PC-9 (cell line): ENCODE measurements around the gene BAIAP2L2.

Experiments used
- EZH2 ChIP-seq: fragments of 200-600 bp; sonication (generic); IDR thresholded peaks from 2 replicates; pipeline ENCODE4 v1.8.0; 2017; ENCODE audit warnings: antibody characterized with exemption, low read depth
- TF ChIP-seq, protein P1 (sequence below): fragments of 200-600 bp; sonication (generic); conservative IDR thresholded peaks from 2 replicates; pipeline ENCODE4 v1.6.1; 2017; ENCODE audit warnings: mixed run types, antibody characterized with exemption, mild to moderate bottlenecking, moderate library complexity

DNA sequence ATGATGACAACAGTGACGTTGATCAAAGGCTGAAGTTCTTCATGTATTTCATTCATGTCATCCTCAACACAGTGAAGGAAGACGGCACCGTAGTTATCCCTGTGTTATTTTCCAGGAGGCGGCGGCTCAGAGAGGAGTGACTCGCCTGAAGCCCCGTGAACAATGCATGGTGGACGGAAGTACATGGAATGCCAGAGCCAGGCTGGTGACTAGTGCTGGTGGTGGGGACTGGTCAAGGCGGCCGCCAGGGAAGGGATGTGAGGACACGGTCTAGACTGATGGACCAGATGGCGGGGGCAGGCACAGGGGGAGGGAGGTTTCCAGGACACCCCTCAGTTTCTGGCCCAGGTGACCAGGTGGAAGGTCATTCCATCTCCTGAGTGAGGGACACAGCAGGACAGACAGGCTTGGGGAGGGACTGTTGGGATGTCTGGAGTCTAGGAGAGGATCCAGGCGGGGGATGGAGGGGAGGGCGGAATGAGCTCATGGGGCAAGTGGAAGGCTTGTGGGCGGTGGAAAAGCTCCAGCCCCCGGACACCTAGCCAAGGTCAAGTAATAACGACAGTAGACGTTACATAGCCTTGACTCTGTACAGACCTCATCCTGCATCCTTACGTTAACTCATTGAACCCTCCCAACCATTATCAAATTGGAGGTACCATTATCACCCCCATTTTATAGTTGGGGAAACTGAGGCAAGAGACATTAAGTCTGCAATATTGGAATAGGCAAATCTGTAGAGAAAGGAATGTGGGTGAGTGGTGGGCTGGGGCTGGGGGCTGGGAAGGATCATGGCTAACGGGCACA, 69.3 kb downstream of the BAIAP2L2 start:
- TF ChIP-seq, protein P1, sequence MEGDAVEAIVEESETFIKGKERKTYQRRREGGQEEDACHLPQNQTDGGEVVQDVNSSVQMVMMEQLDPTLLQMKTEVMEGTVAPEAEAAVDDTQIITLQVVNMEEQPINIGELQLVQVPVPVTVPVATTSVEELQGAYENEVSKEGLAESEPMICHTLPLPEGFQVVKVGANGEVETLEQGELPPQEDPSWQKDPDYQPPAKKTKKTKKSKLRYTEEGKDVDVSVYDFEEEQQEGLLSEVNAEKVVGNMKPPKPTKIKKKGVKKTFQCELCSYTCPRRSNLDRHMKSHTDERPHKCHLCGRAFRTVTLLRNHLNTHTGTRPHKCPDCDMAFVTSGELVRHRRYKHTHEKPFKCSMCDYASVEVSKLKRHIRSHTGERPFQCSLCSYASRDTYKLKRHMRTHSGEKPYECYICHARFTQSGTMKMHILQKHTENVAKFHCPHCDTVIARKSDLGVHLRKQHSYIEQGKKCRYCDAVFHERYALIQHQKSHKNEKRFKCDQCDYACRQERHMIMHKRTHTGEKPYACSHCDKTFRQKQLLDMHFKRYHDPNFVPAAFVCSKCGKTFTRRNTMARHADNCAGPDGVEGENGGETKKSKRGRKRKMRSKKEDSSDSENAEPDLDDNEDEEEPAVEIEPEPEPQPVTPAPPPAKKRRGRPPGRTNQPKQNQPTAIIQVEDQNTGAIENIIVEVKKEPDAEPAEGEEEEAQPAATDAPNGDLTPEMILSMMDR = no peak
- no peak for TF ChIP-seq EZH2
